HG03378 (cell line): ENCODE measurements around the gene LAMA2.

Experiments
- ATAC-seq: cut with Tn5 transposase; IDR thresholded peaks from one replicate; pipeline ENCODE4 v1.9.1; 2021; ENCODE audit warnings: mild to moderate bottlenecking, moderate library complexity; ENCODE audit not compliant: unreplicated experiment

Gene LAMA2

DNA sequence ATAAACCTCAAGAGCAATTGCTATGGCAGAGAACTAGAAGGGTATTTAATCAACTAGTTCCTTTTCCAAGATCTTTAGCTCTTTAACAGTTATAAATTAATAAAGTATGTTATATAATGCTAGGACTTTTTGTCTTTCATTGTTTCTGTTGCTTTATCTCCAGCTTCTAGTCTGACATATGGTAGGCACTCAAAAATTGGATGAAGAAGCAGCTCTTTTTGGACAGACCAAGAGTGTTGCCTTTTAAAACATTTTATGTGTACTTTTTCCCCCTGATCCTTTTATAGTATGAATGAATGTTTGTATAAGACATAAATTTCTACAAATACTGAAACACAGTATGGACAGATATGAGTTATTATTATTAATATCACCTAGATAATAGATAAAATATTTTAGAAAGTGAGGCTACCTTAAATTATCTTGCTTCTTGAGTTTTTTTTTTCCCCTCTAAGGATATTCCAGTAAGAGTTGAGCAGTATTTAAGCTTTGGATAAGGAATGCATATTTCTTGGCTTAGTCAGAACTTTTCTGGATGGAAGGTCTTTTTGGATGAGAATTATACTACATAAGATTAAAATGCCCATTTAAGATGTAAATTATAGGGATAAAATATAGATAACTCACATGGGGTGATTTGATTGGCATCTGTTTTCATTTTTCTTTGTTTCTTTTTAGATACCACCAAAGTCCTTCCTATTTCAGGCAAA is 16.6 kb downstream of the LAMA2 start:
- no peak for ATAC-seq

- ATAC-seq: no peak
Observed at GRCh38 chr6:128903715-128904114, 20.8 kb downstream of the LAMA2 start.

GRCh38 chr6:128914051-128914450 is 31.1 kb downstream of the LAMA2 start:
- no peak for ATAC-seq

GRCh38 chr6:128918886-128919285 is 35.9 kb downstream of the LAMA2 start:
- ATAC-seq: no peak

DNA sequence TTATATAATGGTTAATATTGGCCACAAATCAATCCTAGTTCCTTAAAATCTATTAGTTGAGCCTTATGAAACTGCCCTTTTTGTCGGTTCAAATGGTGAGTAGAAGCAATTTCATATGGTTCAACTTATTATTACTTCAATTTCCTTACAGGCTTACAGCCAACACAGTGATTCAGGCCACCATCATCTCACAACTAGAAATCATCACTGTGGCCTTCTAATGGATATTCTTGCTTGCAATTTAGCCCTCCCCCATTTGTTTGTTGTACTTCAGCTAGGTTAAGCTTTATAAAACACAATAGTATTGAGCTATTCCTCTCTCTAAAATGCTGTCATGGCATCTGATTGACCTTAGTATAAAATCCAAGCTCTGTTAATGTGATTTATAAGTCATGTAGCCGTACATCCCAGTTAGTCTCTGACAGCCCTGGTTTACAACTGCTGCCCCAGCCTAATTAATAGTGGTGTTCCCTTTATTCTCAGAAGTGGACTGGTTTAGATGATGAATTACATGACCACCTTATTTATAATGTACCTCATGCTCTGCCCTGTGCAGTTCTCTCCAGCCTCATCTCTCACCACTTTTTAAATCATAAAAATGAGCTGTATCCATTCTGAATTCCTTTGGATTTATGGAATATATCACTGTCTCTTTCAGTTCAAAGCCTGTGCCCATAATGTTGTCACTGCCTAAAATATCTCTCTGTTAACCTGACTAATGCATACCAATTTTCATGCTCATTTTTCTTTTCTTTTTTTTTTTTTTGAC is 36.7 kb downstream of the LAMA2 start:
- ATAC-seq: no peak

GRCh38 chr6:128925765-128926164 is 42.8 kb downstream of the LAMA2 start:
- ATAC-seq: no peak

DNA sequence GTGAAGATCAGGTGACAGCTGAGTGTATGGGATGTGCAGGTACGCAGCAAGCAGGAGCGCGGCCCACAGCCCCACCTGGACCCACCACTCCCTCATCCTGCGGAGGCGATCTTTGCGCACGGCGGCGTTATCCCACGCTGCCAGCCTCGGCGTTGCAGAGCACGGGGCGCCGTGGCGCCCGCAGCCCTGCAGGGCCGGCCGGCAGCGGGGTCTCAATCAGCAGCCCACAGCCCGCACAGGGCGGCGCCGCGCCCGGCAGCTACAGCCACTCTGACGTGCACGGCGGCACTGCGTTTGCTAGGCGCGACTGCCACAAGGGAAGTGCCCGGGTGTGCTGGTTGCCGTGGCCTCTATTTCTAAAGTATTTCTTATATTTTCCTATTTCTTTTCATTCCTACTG is 46.9 kb downstream of the LAMA2 start:
- ATAC-seq: no peak

GRCh38 chr6:128930321-128930720 is 47.4 kb downstream of the LAMA2 start:
- ATAC-seq: no peak

DNA sequence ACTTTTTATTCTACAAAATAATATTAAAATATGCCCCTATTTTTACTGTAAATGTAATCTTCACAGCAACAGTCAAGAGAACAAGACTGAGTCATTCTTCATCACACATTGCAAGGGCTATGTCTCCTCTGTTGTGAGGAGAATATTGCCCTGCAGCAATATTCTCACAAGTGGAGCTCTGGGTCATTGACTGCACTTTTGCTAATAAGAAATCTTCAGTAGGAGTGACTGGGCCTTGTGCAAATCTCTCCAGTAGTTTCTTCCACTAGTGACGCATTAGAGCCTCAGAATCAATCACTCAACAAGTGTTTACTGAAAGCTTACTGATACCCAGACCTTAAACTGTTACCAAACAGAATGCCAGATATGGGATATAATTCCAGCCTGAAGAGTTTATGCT is 49.1 kb downstream of the LAMA2 start:
- ATAC-seq: no peak

- ATAC-seq: no peak
Observed at GRCh38 chr6:128950864-128951263, 67.9 kb downstream of the LAMA2 start.

- ATAC-seq: no peak
Observed at GRCh38 chr6:128952902-128953301, 70.0 kb downstream of the LAMA2 start.

- ATAC-seq: no peak
Observed at GRCh38 chr6:128954308-128955043, 71.5 kb downstream of the LAMA2 start.

GRCh38 chr6:128963561-128963960 is 80.6 kb downstream of the LAMA2 start:
- ATAC-seq: no peak

GRCh38 chr6:128964233-128964755 is 81.4 kb downstream of the LAMA2 start:
- no peak for ATAC-seq

DNA sequence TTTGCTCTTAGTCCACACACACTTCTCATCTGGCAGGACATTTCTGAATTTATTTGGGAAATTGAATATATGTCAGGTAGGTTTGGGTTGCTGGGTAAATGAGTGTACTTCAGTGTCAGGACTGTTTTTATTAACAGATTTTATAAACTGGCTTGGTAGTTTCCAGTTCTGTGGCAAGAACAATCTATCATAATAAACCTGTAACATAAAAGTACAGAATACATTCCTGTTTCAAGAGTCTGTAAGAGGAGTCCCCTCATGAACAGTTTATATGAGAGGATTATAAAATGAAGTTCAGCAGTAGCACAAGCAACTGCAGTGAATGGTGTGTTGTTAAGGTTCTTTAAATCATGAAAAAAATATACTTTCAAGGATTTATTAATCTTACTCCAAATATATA is 81.8 kb downstream of the LAMA2 start:
- ATAC-seq: no peak

GRCh38 chr6:128966934-128967333 is 84.0 kb downstream of the LAMA2 start:
- ATAC-seq: no peak

GRCh38 chr6:128979071-128979470 is 96.1 kb downstream of the LAMA2 start:
- no peak for ATAC-seq

GRCh38 chr6:128981716-128982115 is 98.8 kb downstream of the LAMA2 start:
- no peak for ATAC-seq

DNA sequence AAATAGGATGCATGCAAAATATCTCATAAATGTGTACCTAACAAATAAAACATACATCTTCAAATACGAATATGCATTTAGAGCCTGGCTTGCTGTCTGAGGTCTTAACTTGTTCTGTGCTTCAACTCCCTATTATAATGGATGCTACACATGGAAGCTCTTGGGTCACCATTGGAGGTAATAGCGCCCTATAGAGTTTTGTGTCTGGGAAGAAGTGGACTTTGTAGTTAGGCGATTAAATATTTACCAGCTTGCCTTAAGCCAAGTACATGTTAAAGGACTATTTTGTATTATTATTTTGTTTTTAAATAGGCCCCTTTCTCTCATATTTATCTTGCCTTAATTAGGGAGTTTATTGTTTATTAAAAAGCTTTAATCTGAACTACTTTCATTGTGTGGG is 107.4 kb downstream of the LAMA2 start:
- no peak for ATAC-seq

- no peak for ATAC-seq
Observed at GRCh38 chr6:128990915-128991314, 108.0 kb downstream of the LAMA2 start.

GRCh38 chr6:128993166-128993565 is 110.2 kb downstream of the LAMA2 start:
- no peak for ATAC-seq

DNA sequence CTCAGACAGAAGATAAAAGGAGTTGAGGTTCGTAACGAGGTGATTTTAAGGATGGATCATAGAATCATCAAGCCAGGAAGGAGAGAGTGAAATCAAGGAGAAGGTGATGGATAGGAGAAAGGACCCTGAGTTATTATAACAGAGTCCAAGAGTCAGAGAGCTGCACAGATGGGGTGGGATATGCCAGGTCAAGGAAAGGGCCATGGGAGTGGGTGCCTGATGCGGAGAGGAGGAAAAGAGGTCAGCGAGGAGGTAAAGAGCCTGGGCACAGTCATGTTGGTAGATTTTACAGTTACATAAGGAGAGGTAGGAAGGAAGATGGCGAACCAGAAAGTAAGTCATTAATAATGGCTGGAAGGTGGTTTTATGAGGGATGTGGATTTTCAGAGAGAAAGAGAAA is 114.9 kb downstream of the LAMA2 start:
- no peak for ATAC-seq
